Astrocyte of the spinal cord (primary cell): ENCODE data around the gene ZNF541.

Source experiments
- DNase-seq: peaks from one replicate; pipeline ENCODE4 v3.0.0; 2011; ENCODE audit warnings: low read depth, low spot score
- H3K4me3 ChIP-seq: 2 replicates; pipeline ENCODE4 v1.5.1; 2011; ENCODE audit warnings: low read depth, mild to moderate bottlenecking, low read length, moderate library complexity
- in situ Hi-C: cut with HindIII; loops from 2 replicates; pipeline ENCODE4 v1.10.0; 2017; ENCODE audit warnings: low sequenced_read_pairs
- TF ChIP-seq, protein P1 (sequence below): IDR thresholded peaks from 2 replicates; pipeline ENCODE4 v1.5.1; 2012; ENCODE audit warnings: low read depth, mild to moderate bottlenecking, low read length, inconsistent platforms

Gene ZNF541

DNA sequence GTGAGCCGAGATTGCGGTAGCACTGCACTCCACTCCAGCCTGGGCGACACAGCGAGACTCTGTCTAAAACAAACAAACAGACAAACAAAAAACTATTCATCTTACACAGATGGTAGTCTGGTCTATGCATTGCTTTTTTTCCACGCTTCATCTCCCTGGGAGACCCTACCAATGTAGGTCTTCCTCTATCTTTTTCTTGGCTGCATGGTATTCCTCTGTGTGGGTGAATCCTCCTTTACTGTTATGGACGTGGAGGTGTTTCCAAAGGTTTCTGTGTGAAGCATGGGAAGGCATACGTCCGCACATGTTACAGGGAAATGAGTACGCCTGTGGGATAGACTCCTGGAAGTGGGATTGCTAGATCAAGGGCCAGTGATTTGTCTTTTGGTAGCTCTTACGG lies 41.6 kb upstream of the ZNF541 start:
- in situ Hi-C loops = no loop called here
- H3K4me3 ChIP-seq = no peak overlapping the region
- TF ChIP-seq, protein P1, sequence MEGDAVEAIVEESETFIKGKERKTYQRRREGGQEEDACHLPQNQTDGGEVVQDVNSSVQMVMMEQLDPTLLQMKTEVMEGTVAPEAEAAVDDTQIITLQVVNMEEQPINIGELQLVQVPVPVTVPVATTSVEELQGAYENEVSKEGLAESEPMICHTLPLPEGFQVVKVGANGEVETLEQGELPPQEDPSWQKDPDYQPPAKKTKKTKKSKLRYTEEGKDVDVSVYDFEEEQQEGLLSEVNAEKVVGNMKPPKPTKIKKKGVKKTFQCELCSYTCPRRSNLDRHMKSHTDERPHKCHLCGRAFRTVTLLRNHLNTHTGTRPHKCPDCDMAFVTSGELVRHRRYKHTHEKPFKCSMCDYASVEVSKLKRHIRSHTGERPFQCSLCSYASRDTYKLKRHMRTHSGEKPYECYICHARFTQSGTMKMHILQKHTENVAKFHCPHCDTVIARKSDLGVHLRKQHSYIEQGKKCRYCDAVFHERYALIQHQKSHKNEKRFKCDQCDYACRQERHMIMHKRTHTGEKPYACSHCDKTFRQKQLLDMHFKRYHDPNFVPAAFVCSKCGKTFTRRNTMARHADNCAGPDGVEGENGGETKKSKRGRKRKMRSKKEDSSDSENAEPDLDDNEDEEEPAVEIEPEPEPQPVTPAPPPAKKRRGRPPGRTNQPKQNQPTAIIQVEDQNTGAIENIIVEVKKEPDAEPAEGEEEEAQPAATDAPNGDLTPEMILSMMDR = no peak
- no peak for DNase-seq

DNA sequence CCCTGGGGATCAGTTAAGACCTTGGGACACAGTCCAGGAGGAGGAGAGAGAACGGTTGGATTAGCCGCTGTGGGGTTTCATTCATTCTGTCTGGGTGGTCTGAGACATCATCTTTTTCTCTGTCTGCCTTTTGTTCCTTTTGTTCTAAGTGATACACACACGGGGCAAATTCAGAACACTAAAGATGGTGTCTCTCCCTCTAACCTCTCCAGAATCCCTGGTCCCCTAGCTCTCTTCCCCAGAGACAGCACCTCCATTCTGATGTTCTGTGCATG lies 41.0 kb upstream of the ZNF541 start:
- in situ Hi-C loops = no loop called here
- TF ChIP-seq, protein P1 = no peak
- no peak for DNase-seq
- H3K4me3 ChIP-seq = no peak overlapping the region

DNA sequence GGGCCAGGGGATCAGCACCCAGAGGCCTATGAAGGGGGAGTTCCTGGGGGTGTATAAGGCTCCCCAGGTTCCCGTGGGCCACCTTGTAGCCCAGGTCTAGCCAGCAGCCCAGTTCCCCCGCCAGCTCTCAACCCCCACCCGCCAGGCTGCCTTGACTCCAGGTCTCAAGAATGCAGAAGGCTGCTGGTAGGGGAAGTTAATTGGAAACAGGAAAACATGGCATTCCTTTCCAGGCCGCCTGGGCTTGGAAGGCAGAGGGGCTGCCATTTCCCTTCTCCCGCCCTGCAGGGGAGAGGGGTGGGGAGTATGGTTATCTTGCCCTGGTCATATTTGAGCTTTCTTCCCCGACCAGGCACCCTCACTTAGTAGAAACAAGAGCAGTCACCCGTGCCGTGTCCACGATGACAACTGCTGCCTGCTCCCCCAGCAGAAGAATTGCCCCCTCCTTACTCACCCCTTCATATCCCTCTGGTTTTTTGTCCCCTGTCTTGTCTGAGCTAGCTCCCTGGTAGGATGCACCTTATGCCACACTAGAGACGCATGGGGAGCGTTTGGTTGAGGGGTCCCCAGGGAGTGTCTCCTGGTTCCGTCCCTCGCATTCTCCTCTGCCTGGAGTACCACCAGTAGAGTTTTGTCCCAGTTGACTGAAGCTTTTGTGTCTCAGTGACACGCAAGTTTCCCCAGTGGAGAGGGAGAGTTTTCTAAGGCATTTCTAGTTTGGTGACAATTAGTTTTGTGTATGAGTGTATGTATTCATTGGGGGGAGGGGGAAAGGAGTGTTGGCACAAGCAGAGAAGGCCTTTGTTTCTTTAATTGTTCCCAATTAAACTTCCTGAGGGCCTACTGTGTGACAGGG lies 40.4 kb upstream of the ZNF541 start:
- TF ChIP-seq, protein P1 = no peak
- H3K4me3 ChIP-seq = no peak overlapping the region
- in situ Hi-C loops = no loop called here
- peak; percentile 78 for DNase-seq

DNA sequence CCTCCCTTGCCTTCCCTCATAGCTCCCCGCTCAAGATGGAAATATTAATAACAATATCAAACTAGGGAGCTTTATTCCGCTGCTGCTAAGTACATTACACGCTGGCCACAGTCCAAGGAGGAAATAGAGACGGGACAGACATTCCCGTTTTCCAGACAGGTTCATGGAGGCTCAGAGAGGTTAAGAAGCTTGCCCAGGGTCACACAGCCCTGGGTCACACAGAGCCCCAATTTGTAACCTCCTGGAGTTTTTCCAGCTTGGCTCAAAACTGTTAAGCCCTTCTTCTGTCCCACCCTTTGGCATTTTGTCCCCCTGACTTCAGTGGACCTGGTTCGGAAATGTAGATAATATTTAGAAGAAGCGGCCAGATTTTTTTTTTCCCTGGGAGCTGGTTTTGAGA lies 38.0 kb upstream of the ZNF541 start:
- in situ Hi-C loops = no loop called here
- no peak for DNase-seq
- H3K4me3 ChIP-seq = no peak overlapping the region
- TF ChIP-seq, protein P1 = no peak

DNA sequence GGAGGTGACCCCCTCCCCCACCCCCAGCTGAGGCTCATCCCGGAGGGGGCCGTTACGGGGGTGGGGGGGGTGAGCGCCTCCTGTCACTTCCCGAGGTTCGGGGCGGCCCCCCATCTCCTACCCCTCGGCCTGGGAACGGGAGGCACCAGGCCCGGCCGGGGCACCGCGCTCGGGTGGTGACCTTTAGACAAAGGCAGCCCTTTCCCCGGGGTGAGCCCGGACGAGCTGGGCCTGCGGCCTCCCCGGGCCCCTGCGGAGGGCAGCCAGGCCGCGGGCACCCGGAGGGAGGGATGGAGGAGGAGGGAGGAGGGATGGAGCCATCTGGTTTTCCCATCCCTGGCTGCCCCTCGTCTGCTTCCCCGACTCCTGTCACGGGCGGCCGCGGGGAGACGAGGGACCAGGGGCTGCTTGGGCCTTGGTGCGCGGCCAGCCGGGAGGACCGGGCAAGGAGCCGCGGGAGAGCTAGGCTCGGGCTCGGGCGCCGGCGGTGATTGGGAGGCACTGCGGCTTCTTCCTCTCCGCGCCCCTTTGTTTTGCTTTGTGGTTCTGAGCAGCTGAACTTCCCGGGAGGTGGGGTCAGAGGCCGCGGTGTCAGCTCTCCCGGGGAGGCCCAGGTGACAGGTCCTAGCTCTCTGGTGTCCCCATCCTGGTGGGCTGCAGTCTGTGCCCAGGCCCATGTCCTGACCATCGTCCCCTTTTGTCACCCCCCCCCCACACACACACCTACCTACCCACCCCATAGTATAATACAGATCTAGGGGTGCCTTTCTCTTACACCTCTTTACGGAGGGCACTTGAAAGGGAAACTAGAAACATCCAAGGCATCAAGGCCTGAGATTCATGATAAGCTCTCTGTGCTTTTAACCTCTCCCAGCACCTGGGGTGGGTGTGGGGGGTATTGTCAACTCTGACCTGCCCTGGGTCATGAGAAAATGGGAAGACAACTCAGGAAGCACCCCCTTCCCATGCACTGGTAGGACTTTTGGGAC lies 37.3 kb upstream of the ZNF541 start:
- in situ Hi-C loops = no loop called here
- peak overlapping the region; percentile 70 for H3K4me3 ChIP-seq
- TF ChIP-seq, protein P1 = no peak
- DNase-seq = peak; percentile 38

DNA sequence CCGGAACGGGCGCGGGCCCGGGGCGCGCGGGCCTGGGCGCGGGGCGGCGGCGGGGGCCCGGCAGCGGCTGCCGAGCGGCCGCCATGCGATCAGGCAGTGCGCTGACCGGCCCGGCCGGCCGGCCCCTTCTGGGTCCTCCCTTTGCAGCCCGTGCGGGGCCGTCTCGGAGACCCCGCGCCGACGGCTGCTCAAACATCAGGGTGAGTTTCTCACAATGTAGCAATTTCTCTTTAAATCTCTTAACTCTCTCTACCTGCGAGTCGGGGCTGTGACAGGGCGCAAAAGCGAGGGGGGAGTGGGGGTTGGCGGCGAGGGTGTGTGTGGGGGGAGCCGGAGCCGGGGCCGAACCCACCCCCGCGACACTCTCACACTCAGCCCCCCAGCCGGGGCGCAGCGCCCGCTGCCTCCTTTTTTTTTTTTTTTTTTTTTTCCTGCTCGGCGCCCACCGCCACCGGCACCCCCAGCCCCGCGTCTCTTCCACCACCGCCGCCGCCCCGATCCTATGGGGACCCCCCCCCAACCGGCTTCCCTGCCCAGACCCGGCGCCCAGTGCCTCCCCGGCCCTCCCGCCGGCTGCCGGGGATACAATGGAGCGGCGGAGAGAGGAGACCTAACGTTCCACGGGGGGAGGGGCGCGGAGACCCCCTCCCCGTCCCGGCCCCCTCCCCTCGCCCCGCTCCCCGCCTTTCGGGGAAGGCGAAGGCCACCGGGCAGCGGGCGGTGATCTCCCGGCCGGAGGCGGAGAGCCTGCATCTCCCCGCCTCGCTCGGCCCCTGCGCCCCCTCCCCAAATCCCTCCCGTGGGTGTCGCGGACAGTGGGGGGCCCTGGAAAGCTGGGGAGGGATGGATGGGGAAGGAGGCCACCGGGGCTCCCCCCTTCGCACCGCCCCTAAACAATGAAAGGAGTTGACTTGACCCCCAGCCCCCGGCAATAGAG lies 36.3 kb upstream of the ZNF541 start, which contains the start of gene BICRA:
Gene BICRA, plus strand, starts transcription at position 166 of the 937 bp plus-strand sequence. CDS start 64,441 bp downstream, outside the sequence.
- peak within 1 kb of the TSS; percentile 89 for H3K4me3 ChIP-seq
- TF ChIP-seq, protein P1 = no peak
- in situ Hi-C loops = no loop called here
- peak; percentile 81 for DNase-seq
